Lower lobe of right lung (tissue), 2 donors: ENCODE results near the gene TOB1. TPM values are rescaled to one million over a fixed set of nuclear protein-coding genes. Genes with fewer than 3 reads are reported as not detected.

Experiments used
- ATAC-seq, 2 donors: fragments of 200-7000 bp; cut with Tn5 transposase; one replicate each; pipeline ENCODE4 v1.9.1; 2020 to 2022; ENCODE audit warnings: mild to moderate bottlenecking in 2 of 2, moderate library complexity in 2 of 2
- DNase-seq: peaks from one replicate; pipeline ENCODE4 v3.0.0-alpha.2; 2020
- H3K27ac ChIP-seq: fragments of 200-600 bp; one replicate; pipeline ENCODE4 v1.8.0; 2022
- H3K27me3 ChIP-seq: fragments of 200-600 bp; one replicate; pipeline ENCODE4 v1.8.0; 2022; ENCODE audit warnings: low read depth
- H3K36me3 ChIP-seq: fragments of 200-600 bp; one replicate; pipeline ENCODE4 v1.8.0; 2022; ENCODE audit warnings: mild to moderate bottlenecking
- H3K4me1 ChIP-seq: fragments of 200-600 bp; one replicate; pipeline ENCODE4 v1.8.0; 2022
- H3K4me3 ChIP-seq: fragments of 200-600 bp; one replicate; pipeline ENCODE4 v1.8.0; 2022; ENCODE audit warnings: mild to moderate bottlenecking
- H3K9me3 ChIP-seq: fragments of 200-600 bp; one replicate; pipeline ENCODE4 v1.8.0; 2022
- CTCF ChIP-seq: fragments of 200-600 bp; IDR thresholded peaks from one replicate; pipeline ENCODE4 v1.8.0; 2022; ENCODE audit warnings: antibody characterized with exemption, mild to moderate bottlenecking
- intact Hi-C: fragments of 100-400 bp; cut with DNase I; formaldehyde crosslinking; loops from one replicate; pipeline ENCODE4 v1.11.0; 2022
- total RNA-seq: library from RNA; stranded (reverse); fragmentation: NEBNext Ultra II Directional; extraction: Animal tissue kit (Norgen Biotek cat#: 25700); gene quantifications from one replicate; pipeline ENCODE4 v1.2.1, GENCODE V29; 2021
- donor health status: DM: no; HTN: yes; CAD: no; lungs with severe emphysema.

TOB1 gene
- total RNA-seq, 1 donor from 2014 or later, result 72.9 TPM

- Histone ChIP-seq H3K9me3 (no peaks in the 10 kb centered on the region), H3K27me3 (peaks cover 8% of the 10 kb centered on the region), H3K36me3 (no peaks in the 10 kb centered on the region), H3K4me1 (no peaks in the 10 kb centered on the region), H3K27ac (no peak overlapping the region), H3K4me3 (no peak overlapping the region)
- intact Hi-C loops, result no loop called here
- no peak for ATAC-seq
- no peak for DNase-seq
- TF ChIP-seq CTCF, result no peak
Observed at GRCh38 chr17:50836826-50837225, 29.3 kb downstream of the TOB1 start.

GRCh38 chr17:50835301-50836234 lies 30.6 kb downstream of the TOB1 start, which contains the start of gene WFIKKN2:
Gene WFIKKN2 (plus strand): TSS chr17:50835586. CDS start chr17:50835938, 352 bp downstream.
- peak within 1 kb of the TSS; percentile 31 for H3K4me3 ChIP-seq
- no peak for TF ChIP-seq CTCF
- H3K27me3 ChIP-seq, result peaks cover 8% of the 10 kb centered on the region
- no peak within 1 kb of the TSS for H3K27ac ChIP-seq
- H3K36me3 ChIP-seq, result no peaks in the 10 kb centered on the region
- no peaks in the 10 kb centered on the region for H3K9me3 ChIP-seq
- H3K4me1 ChIP-seq, result no peaks in the 10 kb centered on the region
- no peak for ATAC-seq
- intact Hi-C loops, result no loop called here
- no peak for DNase-seq

- DNase-seq (no peak), ATAC-seq (peak in 1 of 2 donors; percentile 16)
- no peaks in the 10 kb centered on the region for H3K36me3 ChIP-seq
- no peaks in the 10 kb centered on the region for H3K9me3 ChIP-seq
- intact Hi-C loops, result no loop called here
- peaks cover 8% of the 10 kb centered on the region for H3K27me3 ChIP-seq
- H3K4me1 ChIP-seq, result no peaks in the 10 kb centered on the region
- H3K27ac ChIP-seq, result no peak overlapping the region
- peak overlapping the region; percentile 31 for H3K4me3 ChIP-seq
- no peak for TF ChIP-seq CTCF
Observed at GRCh38 chr17:50834429-50835300, 31.5 kb downstream of the TOB1 start.

- peaks cover 8% of the 10 kb centered on the region for H3K27me3 ChIP-seq
- ATAC-seq (no peak), DNase-seq (no peak)
- H3K4me3 ChIP-seq, result no peak overlapping the region
- H3K9me3 ChIP-seq, result no peaks in the 10 kb centered on the region
- no peaks in the 10 kb centered on the region for H3K36me3 ChIP-seq
- no peak overlapping the region for H3K27ac ChIP-seq
- no peak for TF ChIP-seq CTCF
- intact Hi-C loops, result no loop called here
- H3K4me1 ChIP-seq, result no peaks in the 10 kb centered on the region
Observed at GRCh38 chr17:50833510-50834428, 32.4 kb downstream of the TOB1 start.
